HEK293T (cell line): ENCODE data around the gene EFHD2.
A peak's percentile ranks its signal among the peaks of the same experiment; 100 is the strongest.
"Not testable (repeated sequence)": the region's sequence is repeated elsewhere in the genome, so short reads cannot be mapped to it uniquely, and the experiment has no call there.

Experiments
- CTCF ChIA-PET: fragments of 350-600 bp; formaldehyde crosslinking; extraction: SDS; loops from one replicate; lab custom pipeline; 2021; ENCODE audit warnings: antibody characterized with exemption, inconsistent platforms; lab: Yijun Ruan, JAX
- POLR2A ChIA-PET: fragments of 350-600 bp; formaldehyde crosslinking; extraction: SDS; loops from one replicate; lab custom pipeline; 2020; ENCODE audit warnings: antibody characterized with exemption, inconsistent platforms; lab: Yijun Ruan, JAX
- DNase-seq: peaks from one replicate; pipeline ENCODE4 v3.0.0; 2012; ENCODE audit warnings: mixed read lengths; ENCODE audit errors: extremely low spot score
- ARNT ChIP-seq: fragments of 450-650 bp; IDR thresholded peaks from 2 replicates; pipeline ENCODE4 v1.6.1; 2017; ENCODE audit warnings: mild to moderate bottlenecking
- BHLHE40 ChIP-seq: fragments of 450-650 bp; IDR thresholded peaks from 2 replicates; pipeline ENCODE4 v1.6.1; 2016; ENCODE audit warnings: mild to moderate bottlenecking, moderate library complexity, borderline replicate concordance
- CTBP1 ChIP-seq: fragments of 450-650 bp; IDR thresholded peaks from 2 replicates; pipeline ENCODE4 v1.6.1; 2016; ENCODE audit warnings: borderline replicate concordance
- ELF4 ChIP-seq: fragments of 450-650 bp; IDR thresholded peaks from 2 replicates; pipeline ENCODE4 v1.6.1; 2017; ENCODE audit warnings: antibody characterized with exemption
- FOXA1 ChIP-seq: fragments of 450-650 bp; IDR thresholded peaks from 2 replicates; pipeline ENCODE4 v1.6.1; 2016; ENCODE audit warnings: mild to moderate bottlenecking
- FOXK2 ChIP-seq: fragments of 450-650 bp; IDR thresholded peaks from 2 replicates; pipeline ENCODE4 v1.6.1; 2016; ENCODE audit warnings: mild to moderate bottlenecking
- FOXM1 ChIP-seq: fragments of 450-650 bp; IDR thresholded peaks from 2 replicates; pipeline ENCODE4 v1.6.1; 2017; ENCODE audit warnings: mild to moderate bottlenecking, borderline replicate concordance
- HDGF ChIP-seq: fragments of 450-650 bp; IDR thresholded peaks from 2 replicates; pipeline ENCODE4 v1.6.1; 2017; ENCODE audit warnings: antibody characterized with exemption, borderline replicate concordance
- L3MBTL2 ChIP-seq: fragments of 450-650 bp; conservative IDR thresholded peaks from 2 replicates; pipeline ENCODE4 v1.6.1; 2016; ENCODE audit warnings: mild to moderate bottlenecking
- LEF1 ChIP-seq: fragments of 450-650 bp; IDR thresholded peaks from 2 replicates; pipeline ENCODE4 v1.6.1; 2017; ENCODE audit warnings: mild to moderate bottlenecking, borderline replicate concordance
- NFRKB ChIP-seq: fragments of 450-650 bp; IDR thresholded peaks from 2 replicates; pipeline ENCODE4 v1.6.1; 2016; ENCODE audit warnings: mild to moderate bottlenecking, moderate library complexity
- PKNOX1 ChIP-seq: fragments of 450-650 bp; IDR thresholded peaks from 2 replicates; pipeline ENCODE4 v1.6.1; 2016
- SP1 ChIP-seq: fragments of 450-650 bp; IDR thresholded peaks from 2 replicates; pipeline ENCODE4 v1.6.1; 2017
- SUZ12 ChIP-seq: fragments of 450-650 bp; IDR thresholded peaks from 2 replicates; pipeline ENCODE4 v1.6.1; 2016; ENCODE audit warnings: mild to moderate bottlenecking
- TARDBP ChIP-seq: fragments of 450-650 bp; IDR thresholded peaks from 2 replicates; pipeline ENCODE4 v1.6.1; 2016
- ZNF384 ChIP-seq: fragments of 450-650 bp; IDR thresholded peaks from 2 replicates; pipeline ENCODE4 v1.6.1; 2016

The EFHD2 gene

GRCh38 chr1:15427280-15427666, 17.6 kb downstream of the EFHD2 start:
- POLR2A ChIA-PET, result no interaction called here

GRCh38 chr1:15428252-15428651, 18.6 kb downstream of the EFHD2 start:
- DNase-seq, POLR2A ChIA-PET: not testable (repeated sequence)
- CTCF ChIA-PET, result interaction anchor here (0.9 to 2.0 kb wide), 2 partner anchors 23 to 104 kb away, joined by 3 to 5 read pairs; no protein-coding TSS in a partner anchor

More at GRCh38 chr1:15427280-15427666, 17.6 kb downstream of the EFHD2 start:
- DNase-seq, result no peak
- CTCF ChIA-PET, result interaction anchor here (0.6 to 1.4 kb wide), 2 partner anchors 25 to 103 kb away, joined by 3 to 7 read pairs; no protein-coding TSS in a partner anchor
- no peak for TF ChIP-seq BHLHE40
- TF ChIP-seq TARDBP, result no peak
- no peak for TF ChIP-seq SP1
- no peak for TF ChIP-seq NFRKB
- TF ChIP-seq ELF4, result no peak
- no peak for TF ChIP-seq PKNOX1

- DNase-seq, result no peak
- TF ChIP-seq PKNOX1, result no peak
- TF ChIP-seq HDGF, result no peak
- TF ChIP-seq ZNF384, result no peak
- TF ChIP-seq ELF4, result no peak
- TF ChIP-seq SP1, result no peak
- no peak for TF ChIP-seq L3MBTL2
- TF ChIP-seq BHLHE40, result no peak
- TF ChIP-seq FOXM1, result no peak
- TF ChIP-seq FOXK2, result no peak
- no peak for TF ChIP-seq SUZ12
- ChIA-PET CTCF (interaction anchor here (2.0 kb wide), 1 partner anchor 105 kb away, joined by 5 read pairs; no protein-coding TSS in a partner anchor), POLR2A (no interaction called here)
Observed at GRCh38 chr1:15428815-15429435, 19.2 kb downstream of the EFHD2 start.

- no peak for TF ChIP-seq FOXK2
- no peak for TF ChIP-seq FOXA1
- TF ChIP-seq L3MBTL2, result no peak
- TF ChIP-seq BHLHE40, result no peak
- no peak for TF ChIP-seq SUZ12
- no peak for TF ChIP-seq ARNT
- TF ChIP-seq CTBP1, result no peak
- no peak for TF ChIP-seq LEF1
- no peak for TF ChIP-seq ZNF384
- TF ChIP-seq SP1, result no peak
- no peak for TF ChIP-seq FOXM1
- TF ChIP-seq ELF4, result no peak
- TF ChIP-seq PKNOX1, result no peak
- CTCF ChIA-PET, result interaction anchor here (2.0 kb wide), 1 partner anchor 106 kb away, joined by 5 read pairs; no protein-coding TSS in a partner anchor
- no peak for DNase-seq
- POLR2A ChIA-PET, result no interaction called here
Observed at GRCh38 chr1:15429701-15430149, 20.0 kb downstream of the EFHD2 start.

GRCh38 chr1:15430787-15431570, 21.3 kb downstream of the EFHD2 start:
- POLR2A ChIA-PET, result interaction anchor here (0.9 to 1.4 kb wide), 2 partner anchors 14 to 89 kb away, joined by 3 read pairs; no protein-coding TSS in a partner anchor
- CTCF ChIA-PET, result interaction anchor here (0.6 to 2.6 kb wide), 6 partner anchors 9 to 126 kb away, joined by 3 to 23 read pairs (median 4); no protein-coding TSS in a partner anchor

GRCh38 chr1:15431571-15431948, 21.9 kb downstream of the EFHD2 start:
- TF ChIP-seq FOXM1 (no peak), PKNOX1 (no peak), BHLHE40 (no peak), SP1 (no peak), SUZ12 (no peak), FOXA1 (no peak)
- DNase-seq, result no peak
- ChIA-PET POLR2A (interaction anchor here (0.9 to 1.4 kb wide), 2 partner anchors 14 to 90 kb away, joined by 3 read pairs; no protein-coding TSS in a partner anchor), CTCF (interaction anchor here (0.6 to 2.6 kb wide), 6 partner anchors 9 to 108 kb away, joined by 3 to 23 read pairs (median 4); no protein-coding TSS in a partner anchor)

More at GRCh38 chr1:15430787-15431570, 21.3 kb downstream of the EFHD2 start:
- peak; percentile 85 for DNase-seq
- no peak for TF ChIP-seq ARNT
- no peak for TF ChIP-seq ZNF384
- TF ChIP-seq FOXM1, result no peak
